ENCODE results near the gene PTBP3.

The PTBP3 gene

DNA sequence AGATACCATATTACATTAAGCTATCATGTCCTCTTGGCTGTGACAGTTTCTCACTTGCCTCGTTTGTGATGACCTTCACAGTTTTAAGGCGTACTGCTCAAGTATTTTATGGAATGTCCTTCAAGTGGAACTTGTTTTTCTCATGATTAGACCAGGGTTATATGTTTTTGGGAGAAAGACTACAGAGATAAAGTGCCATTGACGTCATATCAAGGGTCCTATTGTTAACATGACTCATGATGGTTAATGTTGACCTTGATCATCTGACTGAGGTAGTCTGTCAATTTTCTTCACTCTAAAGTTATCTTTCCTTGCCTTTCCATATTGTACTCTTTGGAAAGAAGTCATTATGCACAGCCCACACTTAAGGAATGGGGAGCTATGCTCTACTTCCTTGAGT, 17.8 kb upstream of the PTBP3 start:
- DNase-seq (ENCODE audit: low read depth, low spot score) = no peak
- no peaks in the 10 kb centered on the region for H3K36me3 ChIP-seq (ENCODE audit: insufficient read depth, low read length)
- H3K27ac ChIP-seq = no peak overlapping the region
- H3K9me3 ChIP-seq (ENCODE audit: low read depth, low read length) = no peaks in the 10 kb centered on the region
- H3K4me3 ChIP-seq = no peak overlapping the region
- no peak overlapping the region for H3K9ac ChIP-seq (ENCODE audit: insufficient read length)
- no peak for TF ChIP-seq FOXP2 (optimal IDR thresholded peaks at IDR 0.05; ENCODE audit: control extremely low read depth, extremely low read length, insufficient read depth)

- no peak for TF ChIP-seq FOXP2 (optimal IDR thresholded peaks at IDR 0.05; ENCODE audit: control extremely low read depth, extremely low read length, insufficient read depth)
- TF ChIP-seq POLR2AphosphoS5 (IDR thresholded peaks at IDR 0.05; ENCODE audit: borderline replicate concordance, low read depth, low read length) = no peak
- no peak for TF ChIP-seq EZH2 (IDR thresholded peaks at IDR 0.05)
- no peak for DNase-seq (ENCODE audit: low read depth, low spot score)
Measured at GRCh38 chr9:112349008-112349333, 15.6 kb upstream of the PTBP3 start.

DNA sequence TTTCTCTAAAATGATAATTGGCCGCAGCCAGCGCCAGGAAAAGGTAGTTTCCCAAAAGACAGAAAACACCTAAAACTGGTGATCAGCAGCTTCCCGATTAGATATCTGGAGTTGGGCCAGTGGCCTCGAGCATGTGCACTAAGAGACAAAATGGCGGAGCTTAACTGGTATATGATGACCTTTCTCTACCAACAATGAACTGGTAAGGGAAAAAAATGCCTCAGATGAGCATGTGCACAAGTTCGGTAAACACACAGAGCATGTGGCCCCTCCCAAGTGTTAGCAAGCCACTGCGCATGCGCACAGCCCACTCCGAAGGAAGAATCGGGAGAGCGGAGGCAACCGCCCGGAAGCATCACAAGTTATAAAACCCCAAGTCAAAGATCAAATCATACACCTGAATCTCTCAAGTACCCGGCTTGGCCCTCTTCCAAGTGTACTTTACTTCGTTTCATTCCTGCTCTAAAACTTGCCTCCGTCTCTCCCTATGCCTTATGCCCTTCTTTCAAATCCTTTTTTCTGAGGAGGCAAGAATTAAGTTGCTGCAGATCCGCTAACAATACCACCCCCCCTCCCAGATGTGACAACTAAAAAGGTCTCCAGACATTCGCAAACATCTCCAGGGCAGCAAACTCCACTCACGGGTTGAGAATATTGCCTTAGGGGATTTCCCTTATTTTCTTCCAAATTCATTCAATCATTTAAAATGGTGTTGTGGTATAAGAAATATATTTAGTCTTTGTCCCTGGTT, 15.0 kb upstream of the PTBP3 start:
- peak; percentile 94 for DNase-seq (ENCODE audit: low read depth, low spot score)
- H3K36me3 ChIP-seq (ENCODE audit: insufficient read depth, low read length) = no peaks in the 10 kb centered on the region
- peak overlapping the region; percentile 78 for H3K27ac ChIP-seq
- H3K4me3 ChIP-seq = peak overlapping the region; percentile 85
- no peaks in the 10 kb centered on the region for H3K9me3 ChIP-seq (ENCODE audit: low read depth, low read length)
- TF ChIP-seq FOXP2 (optimal IDR thresholded peaks at IDR 0.05; ENCODE audit: control extremely low read depth, extremely low read length, insufficient read depth) (peak; percentile 79), EZH2 (IDR thresholded peaks at IDR 0.05) (no peak), POLR2AphosphoS5 (IDR thresholded peaks at IDR 0.05; ENCODE audit: borderline replicate concordance, low read depth, low read length) (peak; percentile 60; the same call in 1 of the 2 replicates)
- H3K9ac ChIP-seq (ENCODE audit: insufficient read length) = peak overlapping the region; percentile 64

More at GRCh38 chr9:112349008-112349333, 15.6 kb upstream of the PTBP3 start:
- Histone ChIP-seq H3K9ac (ENCODE audit: insufficient read length) (peak overlapping the region; percentile 64), H3K9me3 (ENCODE audit: low read depth, low read length) (no peaks in the 10 kb centered on the region), H3K4me3 (peak overlapping the region; percentile 85), H3K27ac (peak overlapping the region; percentile 78), H3K36me3 (ENCODE audit: insufficient read depth, low read length) (no peaks in the 10 kb centered on the region)

- no peak for TF ChIP-seq EZH2 (IDR thresholded peaks at IDR 0.05)
- no peak for TF ChIP-seq POLR2AphosphoS5 (IDR thresholded peaks at IDR 0.05; ENCODE audit: borderline replicate concordance, low read depth, low read length)
- DNase-seq (ENCODE audit: low read depth, low spot score) = no peak
- Histone ChIP-seq H3K9me3 (ENCODE audit: low read depth, low read length) (no peaks in the 10 kb centered on the region), H3K27ac (no peak overlapping the region), H3K9ac (ENCODE audit: insufficient read length) (no peak overlapping the region), H3K4me3 (no peak overlapping the region), H3K36me3 (ENCODE audit: insufficient read depth, low read length) (no peaks in the 10 kb centered on the region)
Measured at GRCh38 chr9:112341730-112342129, 8.3 kb upstream of the PTBP3 start.

DNA sequence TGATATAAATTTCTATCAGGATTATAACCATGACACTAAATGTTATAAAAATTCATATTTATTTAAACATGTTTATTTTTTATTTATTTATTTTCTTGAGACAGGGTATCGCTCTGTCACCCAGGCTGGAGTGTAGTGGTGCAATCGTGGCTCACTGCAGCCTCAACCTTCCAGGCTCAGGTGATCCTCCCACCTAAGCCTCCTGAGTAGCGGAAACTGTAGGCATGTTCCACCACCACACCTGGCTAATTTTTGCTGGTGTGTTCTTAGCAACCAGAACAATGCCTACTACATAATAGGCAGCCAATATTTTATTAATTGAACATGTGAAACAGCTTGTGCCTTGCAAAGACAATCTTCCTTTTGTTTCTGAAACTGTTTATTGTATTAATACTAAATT, 6.5 kb upstream of the PTBP3 start:
- Histone ChIP-seq H3K9ac (ENCODE audit: insufficient read length) (no peak overlapping the region), H3K36me3 (ENCODE audit: insufficient read depth, low read length) (no peaks in the 10 kb centered on the region), H3K27ac (no peak overlapping the region), H3K9me3 (ENCODE audit: low read depth, low read length) (no peaks in the 10 kb centered on the region), H3K4me3 (no peak overlapping the region)
- TF ChIP-seq POLR2AphosphoS5 (IDR thresholded peaks at IDR 0.05; ENCODE audit: borderline replicate concordance, low read depth, low read length) = no peak
- no peak for DNase-seq (ENCODE audit: low read depth, low spot score)

DNA sequence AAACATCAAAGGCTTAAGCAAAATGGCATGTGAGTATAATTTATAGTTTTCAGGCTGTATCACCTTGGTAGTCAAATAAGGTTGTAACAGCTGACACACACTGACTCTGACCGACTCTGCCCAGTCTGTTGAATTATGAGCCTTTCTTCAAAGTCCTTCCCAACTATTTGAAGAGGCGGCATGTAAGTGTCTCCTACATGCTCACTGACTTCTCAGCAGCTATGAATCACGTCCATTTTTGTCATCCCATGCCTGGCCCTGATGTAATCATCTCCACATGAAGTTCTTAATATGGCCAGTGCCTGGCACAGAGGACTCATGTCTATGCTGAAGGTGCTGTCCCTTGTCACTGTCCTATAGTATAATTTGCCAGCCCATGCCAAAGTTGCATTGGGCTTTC, 5.1 kb upstream of the PTBP3 start:
- Histone ChIP-seq H3K9me3 (ENCODE audit: low read depth, low read length) (no peaks in the 10 kb centered on the region), H3K36me3 (ENCODE audit: insufficient read depth, low read length) (no peaks in the 10 kb centered on the region), H3K4me3 (no peak overlapping the region), H3K9ac (ENCODE audit: insufficient read length) (no peak overlapping the region), H3K27ac (no peak overlapping the region)
- no peak for TF ChIP-seq POLR2AphosphoS5 (IDR thresholded peaks at IDR 0.05; ENCODE audit: borderline replicate concordance, low read depth, low read length)
- TF ChIP-seq FOXP2 (optimal IDR thresholded peaks at IDR 0.05; ENCODE audit: control extremely low read depth, extremely low read length, insufficient read depth) = no peak
- no peak for TF ChIP-seq EZH2 (IDR thresholded peaks at IDR 0.05)
- no peak for DNase-seq (ENCODE audit: low read depth, low spot score)

DNA sequence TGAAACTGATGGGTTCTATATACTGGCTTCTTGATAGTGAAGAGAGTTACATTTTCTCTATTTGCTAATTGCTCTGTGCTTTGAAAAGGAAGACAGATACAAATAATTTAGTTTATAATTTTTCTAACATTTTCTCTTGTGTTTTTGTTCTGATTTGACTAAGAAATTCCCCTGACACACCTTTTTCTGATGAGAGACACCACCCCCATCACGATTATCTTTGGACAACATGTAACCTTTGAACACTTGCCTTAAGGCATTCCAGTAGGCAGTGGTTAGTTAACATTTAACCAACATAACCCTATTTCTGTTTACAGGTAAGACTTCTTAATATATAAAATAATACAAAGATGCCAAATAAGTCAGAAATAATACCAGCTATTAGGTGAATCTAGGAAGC, 4.1 kb upstream of the PTBP3 start:
- no peaks in the 10 kb centered on the region for H3K36me3 ChIP-seq (ENCODE audit: insufficient read depth, low read length)
- H3K4me3 ChIP-seq = no peak overlapping the region
- H3K27ac ChIP-seq = no peak overlapping the region
- DNase-seq (ENCODE audit: low read depth, low spot score) = no peak
- TF ChIP-seq FOXP2 (optimal IDR thresholded peaks at IDR 0.05; ENCODE audit: control extremely low read depth, extremely low read length, insufficient read depth) = no peak
- TF ChIP-seq POLR2AphosphoS5 (IDR thresholded peaks at IDR 0.05; ENCODE audit: borderline replicate concordance, low read depth, low read length) = no peak
- no peak for TF ChIP-seq EZH2 (IDR thresholded peaks at IDR 0.05)
- no peak overlapping the region for H3K9ac ChIP-seq (ENCODE audit: insufficient read length)
- H3K9me3 ChIP-seq (ENCODE audit: low read depth, low read length) = no peaks in the 10 kb centered on the region

DNA sequence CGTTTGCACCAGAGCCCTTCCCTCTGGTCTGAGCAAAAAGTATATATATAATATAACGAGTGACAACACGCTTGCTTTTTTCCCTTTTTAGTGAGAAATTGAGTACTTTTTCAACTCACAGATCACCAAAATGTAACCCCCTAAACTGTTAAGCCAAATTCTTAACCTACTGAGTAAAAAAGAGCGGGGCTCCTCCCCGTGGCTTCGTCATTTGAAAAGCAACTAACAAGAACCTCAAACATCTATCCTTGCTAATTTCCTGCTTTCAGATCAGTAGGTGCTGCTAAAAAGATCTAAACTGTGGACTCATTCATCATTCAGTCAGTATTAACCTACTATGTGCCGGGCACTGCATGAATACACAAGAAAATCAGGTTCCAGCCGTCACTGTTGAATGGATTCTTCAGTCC, 1.0 kb upstream of the PTBP3 start:
- peak overlapping the region; percentile 89 for H3K9ac ChIP-seq (ENCODE audit: insufficient read length)
- H3K4me3 ChIP-seq = peak overlapping the region; percentile 86
- no peaks in the 10 kb centered on the region for H3K9me3 ChIP-seq (ENCODE audit: low read depth, low read length)
- TF ChIP-seq FOXP2 (optimal IDR thresholded peaks at IDR 0.05; ENCODE audit: control extremely low read depth, extremely low read length, insufficient read depth) (no peak), POLR2AphosphoS5 (IDR thresholded peaks at IDR 0.05; ENCODE audit: borderline replicate concordance, low read depth, low read length) (no peak), EZH2 (IDR thresholded peaks at IDR 0.05) (no peak)
- no peak for DNase-seq (ENCODE audit: low read depth, low spot score)
- H3K27ac ChIP-seq = peak overlapping the region; percentile 75; the same call in 1 of the 2 replicates
- H3K36me3 ChIP-seq (ENCODE audit: insufficient read depth, low read length) = no peaks in the 10 kb centered on the region
